Epithelial cell of esophagus (primary cell): Measurements from ENCODE around the gene AVPR1B.
A peak's percentile ranks its signal among the peaks of the same experiment; 100 is the strongest.

ENCODE experiments used
- DNase-seq: peaks from one replicate; pipeline ENCODE4 v3.0.0; 2010; ENCODE audit warnings: low read depth
- H3K4me3 ChIP-seq: 2 replicates; pipeline ENCODE4 v1.5.1; 2011; ENCODE audit warnings: mild to moderate bottlenecking, low read length, control low read depth
- TF ChIP-seq, protein P1 (sequence below): IDR thresholded peaks from 2 replicates; pipeline ENCODE4 v1.5.1; 2011; ENCODE audit warnings: low read depth, mild to moderate bottlenecking, low read length, control low read depth, inconsistent platforms; ENCODE audit not compliant: insufficient read depth; ENCODE audit errors: missing control alignments

Gene AVPR1B, protein sequence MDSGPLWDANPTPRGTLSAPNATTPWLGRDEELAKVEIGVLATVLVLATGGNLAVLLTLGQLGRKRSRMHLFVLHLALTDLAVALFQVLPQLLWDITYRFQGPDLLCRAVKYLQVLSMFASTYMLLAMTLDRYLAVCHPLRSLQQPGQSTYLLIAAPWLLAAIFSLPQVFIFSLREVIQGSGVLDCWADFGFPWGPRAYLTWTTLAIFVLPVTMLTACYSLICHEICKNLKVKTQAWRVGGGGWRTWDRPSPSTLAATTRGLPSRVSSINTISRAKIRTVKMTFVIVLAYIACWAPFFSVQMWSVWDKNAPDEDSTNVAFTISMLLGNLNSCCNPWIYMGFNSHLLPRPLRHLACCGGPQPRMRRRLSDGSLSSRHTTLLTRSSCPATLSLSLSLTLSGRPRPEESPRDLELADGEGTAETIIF

DNA sequence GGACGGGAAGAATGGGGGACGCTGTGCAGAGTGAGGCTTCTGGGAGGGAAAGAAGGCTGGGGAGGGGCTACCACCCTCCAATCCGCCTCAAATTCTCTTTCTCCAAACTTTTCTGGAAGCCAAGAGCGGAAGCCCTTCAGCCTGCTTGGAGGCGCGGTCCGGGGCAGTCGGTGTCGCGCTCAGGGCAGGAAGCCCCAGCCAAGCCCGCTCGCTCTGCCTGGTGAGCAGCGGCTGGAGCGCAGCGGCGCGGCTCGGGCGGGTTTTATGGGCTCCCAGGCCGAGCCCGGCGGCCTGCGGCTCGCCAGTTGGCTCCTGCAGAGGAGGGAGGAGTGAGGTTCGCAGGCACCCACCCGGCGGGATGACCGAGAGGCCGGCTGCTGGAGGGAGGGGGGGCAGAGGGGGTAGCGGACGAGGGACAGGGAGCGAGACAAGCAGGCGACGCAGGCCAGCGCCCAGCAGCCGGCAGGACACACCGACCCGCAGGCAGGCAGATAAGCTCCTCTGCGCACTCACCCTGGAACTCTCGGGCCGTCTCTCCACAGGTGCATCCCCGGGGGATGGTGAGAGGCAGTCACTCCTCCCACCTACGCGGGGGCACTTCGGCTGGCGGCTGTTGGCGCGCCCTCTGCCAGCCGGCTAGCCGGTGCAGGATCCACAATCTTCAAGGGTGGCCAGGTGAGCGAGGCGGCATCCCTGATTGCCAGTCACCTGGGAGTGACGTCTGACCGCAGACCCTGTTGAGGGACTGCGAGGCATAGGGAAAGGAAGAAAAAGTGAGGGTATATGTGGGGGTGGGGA is at the start of gene AVPR1B:
Gene AVPR1B, minus strand, starts transcription at position 238 of the 798 bp plus-strand sequence. CDS start 498 bp downstream, outside the sequence.
- H3K4me3 ChIP-seq: peak within 1 kb of the TSS; percentile 24
- peak; percentile 29 for DNase-seq

DNA sequence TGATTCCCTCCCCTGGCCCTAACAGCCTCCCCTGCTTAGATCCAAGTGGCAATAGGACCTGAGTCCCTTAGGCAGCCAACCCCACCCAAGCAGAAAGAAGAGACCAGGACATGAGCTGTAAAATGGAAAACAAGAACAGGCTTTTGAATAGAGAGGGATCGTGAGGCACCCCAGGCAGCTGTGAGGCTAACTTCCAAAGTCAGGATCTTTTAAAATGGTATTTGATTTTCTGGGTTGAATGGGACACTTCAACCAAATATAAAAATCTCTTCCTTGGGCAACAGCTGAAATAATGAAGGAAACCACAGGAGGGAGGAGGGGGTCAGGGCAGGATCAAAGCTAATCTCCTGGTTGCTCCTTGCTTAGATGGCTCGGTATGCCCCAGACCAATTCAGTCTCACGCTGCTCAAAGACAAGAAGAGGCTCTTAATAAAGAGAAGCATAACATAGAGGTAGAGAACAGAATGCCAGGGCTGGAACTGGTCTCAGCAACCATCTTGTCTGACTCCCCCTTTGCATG is 28.6 kb upstream of the AVPR1B start:
- TF ChIP-seq, protein P1, sequence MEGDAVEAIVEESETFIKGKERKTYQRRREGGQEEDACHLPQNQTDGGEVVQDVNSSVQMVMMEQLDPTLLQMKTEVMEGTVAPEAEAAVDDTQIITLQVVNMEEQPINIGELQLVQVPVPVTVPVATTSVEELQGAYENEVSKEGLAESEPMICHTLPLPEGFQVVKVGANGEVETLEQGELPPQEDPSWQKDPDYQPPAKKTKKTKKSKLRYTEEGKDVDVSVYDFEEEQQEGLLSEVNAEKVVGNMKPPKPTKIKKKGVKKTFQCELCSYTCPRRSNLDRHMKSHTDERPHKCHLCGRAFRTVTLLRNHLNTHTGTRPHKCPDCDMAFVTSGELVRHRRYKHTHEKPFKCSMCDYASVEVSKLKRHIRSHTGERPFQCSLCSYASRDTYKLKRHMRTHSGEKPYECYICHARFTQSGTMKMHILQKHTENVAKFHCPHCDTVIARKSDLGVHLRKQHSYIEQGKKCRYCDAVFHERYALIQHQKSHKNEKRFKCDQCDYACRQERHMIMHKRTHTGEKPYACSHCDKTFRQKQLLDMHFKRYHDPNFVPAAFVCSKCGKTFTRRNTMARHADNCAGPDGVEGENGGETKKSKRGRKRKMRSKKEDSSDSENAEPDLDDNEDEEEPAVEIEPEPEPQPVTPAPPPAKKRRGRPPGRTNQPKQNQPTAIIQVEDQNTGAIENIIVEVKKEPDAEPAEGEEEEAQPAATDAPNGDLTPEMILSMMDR: no peak
- no peak for DNase-seq
- no peak overlapping the region for H3K4me3 ChIP-seq

More for the DNA sequence above, at the start of gene AVPR1B:
- TF ChIP-seq, protein P1: no peak

DNA sequence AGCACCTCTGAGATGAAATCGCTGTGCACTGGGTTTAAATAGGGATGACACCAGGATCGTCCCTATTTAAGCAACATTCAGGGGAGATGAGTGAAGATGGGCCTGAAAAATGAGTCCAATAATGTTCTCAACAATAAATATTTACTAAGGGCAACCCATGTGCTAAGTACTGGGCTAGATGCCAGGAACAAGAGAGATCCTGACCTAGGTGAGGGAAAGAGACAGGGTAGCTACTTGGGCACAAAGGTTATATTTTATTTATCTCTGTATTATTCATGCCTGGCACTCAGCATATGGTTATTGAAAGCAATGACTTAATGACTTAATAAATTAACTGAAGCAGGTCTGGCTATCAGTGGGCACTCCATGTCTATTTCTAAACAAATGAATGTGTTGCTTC is 27.4 kb upstream of the AVPR1B start:
- TF ChIP-seq, protein P1: no peak
- no peak for DNase-seq
- H3K4me3 ChIP-seq: no peak overlapping the region

DNA sequence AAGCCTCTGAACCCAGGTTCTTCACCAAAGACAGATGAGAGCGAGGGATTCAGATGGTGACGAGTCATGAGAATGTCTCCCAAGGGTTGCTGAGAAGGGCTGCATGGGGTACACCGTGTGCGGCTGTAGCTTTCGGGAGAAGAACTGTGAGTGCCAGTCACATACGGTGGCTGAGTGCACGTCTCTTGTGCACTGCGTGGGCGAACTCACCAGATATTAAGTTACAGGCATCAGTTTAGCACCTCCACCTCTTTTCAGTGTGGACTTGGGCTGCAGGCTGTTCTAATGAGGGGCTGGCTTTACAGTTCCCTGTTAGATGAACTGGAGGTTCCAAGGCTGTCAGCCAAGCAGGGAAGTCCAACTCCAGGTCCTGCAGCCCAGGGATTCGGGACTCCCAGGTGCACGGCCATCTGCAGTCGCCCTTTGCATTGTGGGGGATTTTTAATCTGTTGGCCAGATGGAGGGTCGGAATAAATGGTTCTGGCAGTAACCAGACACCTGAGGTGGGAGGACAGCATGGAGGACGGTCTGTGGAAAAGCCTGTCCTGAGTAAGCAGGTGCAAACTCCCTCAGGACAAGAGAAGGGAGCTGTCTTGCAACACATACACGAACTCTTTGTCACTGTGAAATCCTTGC is 26.5 kb upstream of the AVPR1B start:
- DNase-seq: peak; percentile 10
- H3K4me3 ChIP-seq: no peak overlapping the region
- TF ChIP-seq, protein P1: no peak

DNA sequence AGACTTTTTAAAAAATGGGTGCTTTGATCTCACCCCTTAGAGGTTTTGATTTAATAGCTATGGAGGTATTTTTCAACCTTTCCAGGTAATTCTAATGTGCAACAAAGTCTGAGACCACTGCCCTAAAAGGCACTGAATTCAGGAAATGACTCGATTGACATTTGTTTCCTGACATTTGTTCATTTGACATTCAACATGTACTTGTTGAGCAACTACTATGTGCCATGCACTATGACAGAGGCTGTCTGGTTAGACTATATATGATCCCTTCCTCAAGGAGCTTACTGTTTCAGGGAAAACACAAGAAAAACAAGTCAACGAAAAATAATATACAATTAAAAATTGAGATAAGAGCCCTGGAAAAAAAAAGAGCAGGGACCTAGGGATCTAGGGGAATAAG is 25.6 kb upstream of the AVPR1B start:
- TF ChIP-seq, protein P1: no peak
- no peak overlapping the region for H3K4me3 ChIP-seq

DNA sequence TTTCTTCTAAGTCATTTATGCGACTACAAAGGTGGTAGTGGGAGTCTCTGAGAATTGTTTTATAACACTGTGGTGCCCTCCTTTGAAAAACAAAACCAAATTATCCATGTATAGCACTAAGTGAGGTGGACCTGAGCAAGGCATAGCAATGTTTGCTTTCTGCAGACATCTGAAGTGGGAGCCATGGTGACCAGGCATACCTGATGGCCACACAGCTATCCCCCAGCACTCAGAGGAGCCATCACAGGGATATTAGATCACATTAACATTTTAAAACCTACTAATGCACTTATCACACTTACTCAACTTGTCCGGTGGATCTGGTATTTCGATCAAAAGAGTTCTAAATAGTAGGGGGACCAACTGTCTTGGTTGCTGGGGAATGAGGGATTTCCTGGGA is 24.8 kb upstream of the AVPR1B start:
- TF ChIP-seq, protein P1: no peak

More for the DNA sequence above, 25.6 kb upstream of the AVPR1B start:
- no peak for DNase-seq

More for the DNA sequence above, 24.8 kb upstream of the AVPR1B start:
- DNase-seq: no peak
- H3K4me3 ChIP-seq: no peak overlapping the region
